HuH-7.5 (cell line): ENCODE results near the gene FAM174C.
"Not testable (repeated sequence)": the region's sequence is repeated elsewhere in the genome, so short reads cannot be mapped to it uniquely, and the experiment has no call there.

Source experiments
- DNase-seq: peaks from one replicate; pipeline ENCODE4 v3.0.0; 2011; ENCODE audit warnings: low spot score

FAM174C gene

DNA sequence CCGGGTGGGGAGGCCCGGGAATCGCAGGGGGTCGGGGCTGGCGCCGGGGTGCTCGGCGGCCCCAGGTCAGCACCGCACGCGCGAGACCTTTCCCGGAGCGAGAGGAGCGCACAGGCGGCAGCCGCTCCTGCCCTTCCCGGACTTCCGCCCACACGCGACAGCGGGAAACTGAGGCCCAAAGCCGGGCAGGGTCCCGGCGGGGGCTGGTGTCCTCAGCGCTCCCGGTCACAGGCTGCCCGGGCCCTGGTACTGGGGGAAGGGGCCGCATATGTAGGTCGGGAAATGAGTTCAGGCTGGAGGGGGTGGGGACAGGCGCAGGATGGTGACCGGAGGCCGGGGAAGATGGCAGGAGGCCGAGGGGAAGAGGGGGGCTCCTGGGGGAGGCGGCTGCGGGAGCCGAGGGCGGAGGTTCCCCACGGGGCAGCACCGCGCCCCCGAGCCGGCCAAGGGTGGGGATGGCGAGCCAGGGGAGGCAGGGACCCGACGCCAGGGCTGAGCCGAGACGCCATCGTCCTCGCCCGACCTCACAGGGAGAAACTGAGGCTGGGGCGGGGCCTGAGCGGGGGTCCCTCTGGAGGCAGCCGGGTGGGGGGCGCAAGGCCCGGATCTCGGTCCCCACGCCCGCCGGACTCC, 38.2 kb upstream of the FAM174C start:
- DNase-seq: no peak

GRCh38 chr19:1237754-1238368, 37.5 kb upstream of the FAM174C start, which contains the start of gene CBARP:
CBARP (minus strand) TSS chr19:1238005; CDS start chr19:1236100, 1,905 bp downstream.
- peak; percentile 91 for DNase-seq

- no peak for DNase-seq
Measured at GRCh38 chr19:1238369-1239303, 36.7 kb upstream of the FAM174C start.

- DNase-seq: no peak
Measured at GRCh38 chr19:1239420-1239795, 35.9 kb upstream of the FAM174C start.

- DNase-seq: peak; percentile 99
Measured at GRCh38 chr19:1239796-1240737, 35.3 kb upstream of the FAM174C start.

GRCh38 chr19:1240925-1241324, 34.4 kb upstream of the FAM174C start:
- no peak for DNase-seq

DNA sequence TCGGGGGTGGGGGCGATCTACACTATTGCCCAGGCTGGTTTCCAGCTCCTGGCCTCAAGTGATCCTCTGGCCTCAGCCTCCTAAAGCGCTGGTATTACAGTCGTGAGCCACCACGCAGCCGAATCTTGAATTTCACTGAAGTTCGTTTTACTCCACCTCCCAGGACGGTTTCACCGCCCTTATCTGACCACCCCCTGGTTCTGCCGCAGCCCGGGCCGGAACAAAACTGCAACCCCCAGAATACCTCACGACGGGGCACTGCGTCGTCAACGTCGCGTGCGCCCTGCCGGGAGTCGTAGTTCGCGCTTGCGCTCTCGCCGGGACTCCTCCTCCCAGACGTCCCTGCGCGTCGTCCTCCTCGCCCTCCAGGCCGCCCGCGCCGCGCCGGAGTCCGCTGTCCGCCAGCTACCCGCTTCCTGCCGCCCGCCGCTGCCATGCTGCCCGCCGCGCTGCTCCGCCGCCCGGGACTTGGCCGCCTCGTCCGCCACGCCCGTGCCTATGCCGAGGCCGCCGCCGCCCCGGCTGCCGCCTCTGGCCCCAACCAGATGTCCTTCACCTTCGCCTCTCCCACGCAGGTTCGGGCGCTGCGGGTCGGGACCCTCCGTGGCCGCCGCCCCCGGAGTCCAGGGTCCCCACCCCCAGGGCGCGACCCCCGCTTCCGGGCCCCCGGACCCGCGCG, 33.8 kb upstream of the FAM174C start, which contains the start of gene ATP5F1D:
ATP5F1D (plus strand) TSS at position 335 of the 679 bp plus-strand sequence; CDS start at position 435, 100 bp downstream.
- DNase-seq: peak; percentile 99

GRCh38 chr19:1243768-1244692, 31.3 kb upstream of the FAM174C start:
- peak; percentile 99 for DNase-seq

DNA sequence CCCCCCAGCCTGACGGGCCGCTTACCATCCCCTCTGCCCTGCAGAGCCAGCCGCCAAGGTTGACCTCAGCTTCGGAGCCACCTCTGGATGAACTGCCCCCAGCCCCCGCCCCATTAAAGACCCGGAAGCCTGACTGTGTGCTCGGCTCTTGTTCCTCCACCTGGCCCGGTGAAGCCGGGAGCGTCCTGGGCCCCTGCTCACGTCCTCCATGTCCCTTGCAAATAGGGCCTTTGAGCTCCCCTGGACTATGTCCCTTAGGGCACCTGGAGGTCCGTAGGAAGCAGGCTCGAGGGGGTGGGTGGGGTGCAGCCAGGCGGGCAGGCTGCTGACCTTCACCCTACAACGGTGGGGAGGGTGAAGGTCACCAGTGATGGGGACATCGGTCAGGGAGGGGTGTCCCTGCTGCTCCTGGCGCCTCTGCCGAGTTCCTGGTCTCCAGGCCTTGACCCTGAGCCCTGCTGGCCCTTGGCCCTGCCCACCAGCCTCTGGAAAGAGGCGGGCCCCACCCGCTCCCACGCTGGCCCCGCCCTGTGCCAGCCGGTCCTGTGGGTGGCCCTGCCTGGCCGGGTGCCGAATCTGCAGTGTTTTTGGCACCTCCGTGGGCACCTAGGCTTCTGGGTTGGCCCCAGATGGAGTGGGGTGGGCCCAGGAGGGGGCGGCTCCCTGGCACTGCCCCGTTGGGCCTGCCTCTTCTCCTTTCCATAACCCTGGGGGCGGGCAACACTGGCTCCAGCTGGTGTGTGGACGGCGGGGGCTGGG, 30.5 kb upstream of the FAM174C start:
- peak; percentile 86 for DNase-seq

GRCh38 chr19:1245494-1246264, 29.7 kb upstream of the FAM174C start:
- no peak for DNase-seq

DNA sequence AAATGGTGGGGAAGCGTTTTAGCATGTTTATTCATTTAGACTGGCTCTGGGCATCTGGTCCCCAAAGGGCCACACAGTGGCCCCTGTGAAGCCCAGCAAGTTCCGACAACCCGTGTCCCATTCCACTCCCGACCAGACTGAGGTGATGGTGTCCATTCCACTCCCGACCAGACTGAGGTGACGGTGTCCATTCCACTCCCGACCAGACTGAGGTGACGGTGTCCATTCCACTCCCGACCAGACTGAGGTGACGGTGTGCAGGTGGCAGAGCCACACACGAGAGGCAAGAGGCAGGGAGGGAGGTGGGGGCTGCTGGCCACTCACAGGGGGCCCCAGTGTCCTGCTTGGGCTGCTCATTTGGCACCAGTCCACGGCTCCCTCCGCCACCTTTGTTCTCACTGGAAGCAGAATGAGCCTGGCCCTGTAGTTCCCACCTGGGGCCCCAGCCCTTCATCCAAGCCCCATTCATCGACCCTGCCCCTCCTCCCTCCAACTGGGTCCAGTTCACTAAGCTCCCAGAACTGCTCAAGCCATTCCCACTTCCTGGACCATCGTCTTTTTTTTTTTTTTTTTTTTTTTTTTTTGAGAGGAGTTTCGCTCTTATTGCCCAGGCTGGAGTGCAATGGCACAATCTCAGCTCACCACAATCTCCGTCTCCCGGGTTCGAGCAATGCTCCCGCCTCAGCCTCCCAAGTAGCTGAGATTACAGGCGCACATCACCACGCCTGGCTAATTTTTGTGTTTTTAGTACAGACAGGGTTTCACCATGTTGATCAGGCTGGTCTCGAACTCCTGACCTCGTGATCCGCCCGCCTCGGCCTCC, 28.9 kb upstream of the FAM174C start:
- DNase-seq: not testable (repeated sequence)

- no peak for DNase-seq
Measured at GRCh38 chr19:1247748-1248138, 27.6 kb upstream of the FAM174C start.

DNA sequence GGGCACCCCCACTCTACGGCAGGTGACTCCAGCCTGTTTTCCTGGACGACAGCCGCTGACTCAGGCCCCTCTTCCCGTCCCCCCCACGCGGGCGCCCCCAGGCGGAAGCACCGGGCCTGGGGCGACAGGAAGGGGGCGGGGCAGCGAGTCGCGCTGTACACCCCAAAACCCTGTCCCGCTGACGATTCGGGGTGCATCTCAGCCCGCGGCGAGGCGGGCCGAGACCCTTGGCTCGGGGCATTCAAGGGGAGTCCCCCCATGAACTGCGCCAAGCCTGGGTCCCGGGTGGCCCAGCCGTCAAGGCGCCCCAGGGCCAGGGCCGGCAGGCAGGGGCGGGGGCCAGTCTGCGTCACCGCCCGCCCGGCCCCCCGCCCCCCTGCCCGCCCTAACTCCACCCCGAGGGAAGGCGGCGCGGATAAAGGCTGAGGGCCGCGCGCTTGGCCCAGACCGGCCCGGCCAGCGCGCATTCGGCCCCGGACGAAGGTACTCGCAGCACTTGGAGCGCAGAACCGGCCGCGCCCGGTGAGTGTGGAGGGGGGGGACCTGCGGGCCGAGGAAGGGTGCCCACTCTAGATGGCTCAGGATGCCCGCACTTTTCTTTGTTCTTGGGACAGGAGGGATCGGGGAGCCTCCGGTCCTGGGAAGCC, 27.1 kb upstream of the FAM174C start, which contains the start of gene MIDN:
MIDN (plus strand) TSS at position 445 of the 647 bp plus-strand sequence. CDS start 1,714 bp downstream, outside the sequence.
- DNase-seq: peak; percentile 92

- peak; percentile 80 for DNase-seq
Measured at GRCh38 chr19:1248786-1249297, 26.5 kb upstream of the FAM174C start.

DNA sequence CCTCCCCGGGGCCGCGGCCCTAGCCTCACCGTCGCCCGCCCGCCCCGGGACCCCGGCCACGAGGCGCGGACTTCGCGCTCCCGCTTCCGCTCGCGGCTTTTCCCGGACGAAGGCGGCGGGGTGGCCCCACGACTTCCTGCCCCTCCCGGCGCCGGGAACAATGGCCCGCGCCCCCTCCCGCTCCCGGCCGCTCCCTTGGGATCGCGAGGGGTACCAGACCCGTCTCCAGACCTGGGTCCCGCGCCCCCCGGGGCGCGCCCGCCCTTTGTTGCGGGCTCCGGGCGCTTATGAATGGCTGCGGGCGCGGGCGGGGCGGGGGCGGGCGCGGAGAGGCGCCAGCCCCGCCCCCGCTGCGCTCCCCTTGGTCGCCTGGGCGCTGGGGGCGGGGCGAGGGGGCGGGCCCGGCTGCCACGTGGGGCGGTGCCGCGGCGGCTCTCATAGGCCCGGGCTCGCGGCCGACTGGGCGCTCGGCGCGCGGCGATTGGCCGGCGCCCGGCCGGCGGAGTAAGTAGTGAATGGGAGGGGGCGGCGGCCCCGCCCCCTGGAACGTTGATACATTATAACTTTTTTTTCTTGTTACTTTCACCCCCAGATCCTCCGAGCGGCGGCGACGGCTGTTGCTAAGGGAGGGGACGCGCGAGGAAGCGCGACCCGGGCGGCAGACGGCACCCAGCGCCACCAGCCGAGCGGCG, 25.9 kb upstream of the FAM174C start:
- DNase-seq: peak; percentile 94

DNA sequence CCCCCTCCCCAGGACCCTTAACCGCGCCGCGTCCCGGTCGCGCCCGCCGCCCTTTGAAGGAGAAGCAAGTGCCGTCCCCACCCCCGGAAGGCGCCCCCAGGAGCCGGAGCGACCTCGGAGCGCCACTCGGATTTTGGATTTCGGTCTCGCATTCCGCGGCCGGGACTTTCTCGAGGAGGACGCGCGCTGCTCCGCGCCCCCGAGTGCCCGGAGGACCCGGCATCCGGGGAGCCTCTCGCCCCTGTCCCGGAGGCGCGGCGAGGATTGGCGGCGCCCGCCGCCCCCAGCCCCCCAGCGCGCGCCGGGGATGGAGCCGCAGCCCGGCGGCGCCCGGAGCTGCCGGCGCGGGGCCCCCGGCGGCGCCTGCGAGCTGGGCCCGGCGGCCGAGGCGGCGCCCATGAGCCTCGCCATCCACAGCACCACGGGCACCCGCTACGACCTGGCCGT, 25.3 kb upstream of the FAM174C start:
- DNase-seq: no peak
